ENCODE results near the gene ANK2. TPM values are rescaled to one million over a fixed set of nuclear protein-coding genes. Genes with fewer than 3 reads are reported as not detected.

The ANK2 gene
- polyA plus RNA-seq, 1 donor (not counting 4 experiments of a cell fraction or from before 2014, with no cell fraction given) = 0.22 TPM

- H3K9me1 ChIP-seq (ENCODE audit: control insufficient read depth, extremely low read depth, insufficient read depth, low read length) = no peaks in the 10 kb centered on the region
- FAIRE-seq (no peak), DNase-seq (ENCODE audit: low read depth, low spot score) (no peak)
- no peak overlapping the region for H3K27ac ChIP-seq (ENCODE audit: control insufficient read depth, insufficient read depth, low read length)
- H3K27me3 ChIP-seq (ENCODE audit: control insufficient read depth, extremely low read depth, insufficient read depth, low read length) = no peaks in the 10 kb centered on the region
- H2AFZ ChIP-seq (ENCODE audit: control insufficient read depth, low read length) = no peak overlapping the region
- dilution Hi-C loops (cut with MboI; ENCODE audit: extremely low pct_ligation_motif_present, low sequenced_read_pairs) = no loop called here
- TF ChIP-seq EZH2 (IDR thresholded peaks at IDR 0.05; ENCODE audit: low read length) = no peak
- TF ChIP-seq CTCF (optimal IDR thresholded peaks at IDR 0.05 in 1 of 3, IDR thresholded peaks at IDR 0.05 in 1 of 3, conservative IDR thresholded peaks at IDR 0.05 in 1 of 3; ENCODE audit: extremely low read depth in 1 of 3, insufficient read depth in 2 of 3, low read length in 3 of 3) = no peak
- no peaks in the 10 kb centered on the region for H3K79me2 ChIP-seq (ENCODE audit: control insufficient read depth, insufficient read depth, low read length)
- no peak overlapping the region for H3K9ac ChIP-seq (ENCODE audit: control insufficient read depth, extremely low read depth, insufficient read depth, low read length)
- H3K9me3 ChIP-seq (ENCODE audit: control insufficient read depth, low read depth, low read length) = no peaks in the 10 kb centered on the region
- H3K4me2 ChIP-seq (ENCODE audit: control insufficient read depth, extremely low read depth, insufficient read depth, low read depth, low read length) = no peak overlapping the region
- H3K4me1 ChIP-seq (ENCODE audit: control insufficient read depth, extremely low read depth, insufficient read depth, low read length) = no peaks in the 10 kb centered on the region
- no peaks in the 10 kb centered on the region for H3K36me3 ChIP-seq (ENCODE audit: control insufficient read depth in 2 of 2, extremely low read depth in 1 of 2, insufficient read depth in 2 of 2, low read length in 2 of 2)
- no peak overlapping the region for H3K4me3 ChIP-seq (ENCODE audit: control insufficient read depth in 2 of 3, extremely low read depth in 1 of 3, insufficient read depth in 2 of 3, low read depth in 1 of 3, low read length in 3 of 3)
- H4K20me1 ChIP-seq (ENCODE audit: control insufficient read depth, extremely low read depth, insufficient read depth, low read length) = no peaks in the 10 kb centered on the region
Observed at GRCh38 chr4:113071274-113071673, 21.8 kb downstream of the ANK2 start.

GRCh38 chr4:113071805-113072204, 22.4 kb downstream of the ANK2 start:
- dilution Hi-C loops (cut with MboI; ENCODE audit: extremely low pct_ligation_motif_present, low sequenced_read_pairs) = no loop called here
- Histone ChIP-seq H3K36me3 (ENCODE audit: control insufficient read depth in 2 of 2, extremely low read depth in 1 of 2, insufficient read depth in 2 of 2, low read length in 2 of 2) (no peaks in the 10 kb centered on the region), H3K4me2 (ENCODE audit: control insufficient read depth, extremely low read depth, insufficient read depth, low read depth, low read length) (no peak overlapping the region), H3K4me1 (ENCODE audit: control insufficient read depth, extremely low read depth, insufficient read depth, low read length) (no peaks in the 10 kb centered on the region), H3K9ac (ENCODE audit: control insufficient read depth, extremely low read depth, insufficient read depth, low read length) (no peak overlapping the region), H3K27me3 (ENCODE audit: control insufficient read depth, extremely low read depth, insufficient read depth, low read length) (no peaks in the 10 kb centered on the region), H2AFZ (ENCODE audit: control insufficient read depth, low read length) (no peak overlapping the region), H3K9me1 (ENCODE audit: control insufficient read depth, extremely low read depth, insufficient read depth, low read length) (no peaks in the 10 kb centered on the region), H3K79me2 (ENCODE audit: control insufficient read depth, insufficient read depth, low read length) (no peaks in the 10 kb centered on the region), H4K20me1 (ENCODE audit: control insufficient read depth, extremely low read depth, insufficient read depth, low read length) (no peaks in the 10 kb centered on the region), H3K9me3 (ENCODE audit: control insufficient read depth, low read depth, low read length) (no peaks in the 10 kb centered on the region), H3K4me3 (ENCODE audit: control insufficient read depth in 2 of 3, extremely low read depth in 1 of 3, insufficient read depth in 2 of 3, low read depth in 1 of 3, low read length in 3 of 3) (no peak overlapping the region), H3K27ac (ENCODE audit: control insufficient read depth, insufficient read depth, low read length) (no peak overlapping the region)
- DNase-seq (ENCODE audit: low read depth, low spot score) (no peak), FAIRE-seq (no peak)
- TF ChIP-seq EZH2 (IDR thresholded peaks at IDR 0.05; ENCODE audit: low read length) = no peak
- TF ChIP-seq CTCF (optimal IDR thresholded peaks at IDR 0.05 in 1 of 3, IDR thresholded peaks at IDR 0.05 in 1 of 3, conservative IDR thresholded peaks at IDR 0.05 in 1 of 3; ENCODE audit: extremely low read depth in 1 of 3, insufficient read depth in 2 of 3, low read length in 3 of 3) = no peak
